Measurements from ENCODE around the gene LALBA.
"Not testable (repeated sequence)": the region's sequence is repeated elsewhere in the genome, so short reads cannot be mapped to it uniquely, and the experiment has no call there.

The LALBA gene

DNA sequence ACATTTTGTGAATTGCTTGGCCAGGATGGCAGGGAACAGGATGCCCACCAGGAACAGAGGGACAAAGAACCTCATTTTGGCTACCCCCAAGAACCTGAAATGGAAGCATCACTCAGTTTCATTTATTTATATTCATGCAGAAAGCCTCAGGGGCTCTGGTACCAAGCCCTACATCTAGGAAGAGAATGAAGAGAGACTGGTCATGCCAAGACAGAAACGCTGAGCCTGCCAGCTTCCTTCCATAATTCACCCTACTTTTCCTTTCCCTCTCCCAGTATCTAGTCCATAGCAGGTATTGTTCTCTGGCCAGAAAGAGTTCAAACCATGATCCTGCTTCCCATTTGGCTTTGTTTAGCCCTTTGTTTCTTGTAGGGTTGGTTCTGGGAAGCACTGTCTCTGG, at the start of gene LALBA:
Gene LALBA, minus strand, starts transcription at position 101 of the 400 bp plus-strand sequence. Its CDS starts 26 bp downstream, at position 75.
- DNase-seq (ENCODE audit: low read depth in 1 of 2, low spot score in 1 of 2) = no peak

DNA sequence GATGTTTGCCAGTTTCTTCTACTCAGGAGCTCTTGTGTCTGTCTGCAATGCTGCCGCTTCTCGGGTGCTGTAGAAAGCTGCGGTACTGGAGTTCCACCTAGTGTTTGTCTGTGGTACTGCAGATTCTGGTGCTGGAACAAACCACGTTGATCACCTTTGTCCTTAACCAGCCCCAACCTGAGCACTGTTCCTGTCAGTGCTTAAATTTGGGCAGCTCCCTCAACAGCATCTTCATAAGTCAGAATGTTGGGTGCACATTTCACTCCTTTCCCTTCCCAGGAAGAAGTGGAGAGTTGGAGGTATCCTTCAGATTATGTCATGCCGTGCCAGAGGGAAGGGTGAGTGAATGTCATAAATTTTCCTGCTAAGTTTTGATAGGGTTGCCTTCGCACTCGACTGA, 48.7 kb upstream of the LALBA start:
- peak; percentile 41 to 56 for DNase-seq (ENCODE audit: low read depth in 1 of 2, low spot score in 1 of 2)

DNA sequence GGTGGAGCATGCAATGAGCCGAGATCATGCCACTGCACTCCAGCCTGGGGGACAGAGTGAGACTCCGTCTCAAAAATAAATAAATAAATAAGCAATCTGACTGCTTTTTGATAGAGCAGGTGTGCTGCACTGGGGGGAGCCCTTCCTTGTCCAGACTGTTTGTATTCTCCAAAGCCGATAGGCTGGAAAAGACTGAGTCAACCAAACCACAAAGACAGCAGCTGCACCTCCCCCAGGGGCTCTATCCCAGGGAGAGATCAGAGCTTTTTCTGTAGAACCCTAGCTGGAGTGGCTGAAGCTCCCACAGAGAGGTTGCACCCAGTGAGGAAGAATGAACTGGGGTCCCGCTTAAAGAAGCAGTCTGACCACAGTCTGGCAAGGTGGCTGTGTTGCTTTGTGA, 45.8 kb upstream of the LALBA start:
- DNase-seq (ENCODE audit: low read depth in 1 of 2, low spot score in 1 of 2) = no peak

DNA sequence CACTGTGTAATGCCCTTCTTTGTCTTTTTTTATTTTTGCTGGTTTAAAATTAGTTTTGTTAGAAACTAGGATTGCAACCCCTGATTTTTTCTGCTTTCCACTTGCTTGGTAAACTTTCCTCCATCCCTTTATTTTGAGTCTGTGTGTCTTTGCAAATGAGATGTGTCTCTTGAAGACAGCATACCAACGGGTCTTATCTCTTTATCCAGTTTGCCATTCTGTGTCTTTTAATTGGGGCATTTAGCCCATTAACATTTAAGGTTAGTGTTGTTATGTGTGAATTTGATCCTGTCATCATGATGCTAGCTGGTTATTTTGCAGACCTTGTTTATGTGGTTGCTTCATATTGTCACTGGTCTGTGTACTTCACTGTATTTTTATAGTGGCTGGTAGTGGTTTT, 43.5 kb upstream of the LALBA start:
- DNase-seq (ENCODE audit: low read depth in 1 of 2, low spot score in 1 of 2) = no peak

DNA sequence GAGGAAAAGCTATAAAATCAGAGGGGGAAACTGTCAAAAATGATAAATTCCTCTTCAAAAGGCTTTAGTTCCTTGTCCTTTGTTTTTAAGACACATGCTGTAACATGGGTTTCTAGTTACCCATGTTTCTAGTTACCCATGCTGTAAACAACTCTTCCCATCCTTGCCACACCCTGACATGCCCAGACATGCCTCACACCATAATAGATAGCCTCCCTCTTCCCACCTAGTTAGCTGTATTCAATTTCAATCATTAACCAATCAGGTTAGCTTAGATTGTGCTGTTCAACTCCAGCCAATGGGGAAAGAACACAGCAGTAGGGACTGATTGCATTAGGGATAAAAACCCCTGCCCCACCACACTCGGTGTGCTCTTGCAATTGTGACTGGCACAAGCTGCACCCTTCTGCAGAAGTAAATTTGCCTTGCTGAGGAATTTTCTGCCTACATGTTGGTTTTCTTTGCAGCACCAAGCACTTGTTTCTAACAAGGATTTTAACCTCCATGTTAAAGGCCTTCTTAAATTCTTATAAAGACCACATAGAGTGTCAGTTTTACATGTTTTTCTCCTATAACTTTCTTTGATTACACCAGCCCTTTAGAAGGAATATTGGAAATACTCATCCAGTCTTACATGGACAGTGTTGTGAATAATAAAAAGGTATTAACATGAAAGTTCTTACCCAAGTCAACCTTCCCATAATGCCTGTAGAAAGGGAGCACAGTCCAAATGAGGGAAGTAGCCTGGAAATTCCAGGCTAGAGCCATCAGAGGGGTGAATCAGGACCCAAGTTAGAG, 32.5 kb upstream of the LALBA start:
- no peak for DNase-seq (ENCODE audit: low read depth in 1 of 2, low spot score in 1 of 2)

DNA sequence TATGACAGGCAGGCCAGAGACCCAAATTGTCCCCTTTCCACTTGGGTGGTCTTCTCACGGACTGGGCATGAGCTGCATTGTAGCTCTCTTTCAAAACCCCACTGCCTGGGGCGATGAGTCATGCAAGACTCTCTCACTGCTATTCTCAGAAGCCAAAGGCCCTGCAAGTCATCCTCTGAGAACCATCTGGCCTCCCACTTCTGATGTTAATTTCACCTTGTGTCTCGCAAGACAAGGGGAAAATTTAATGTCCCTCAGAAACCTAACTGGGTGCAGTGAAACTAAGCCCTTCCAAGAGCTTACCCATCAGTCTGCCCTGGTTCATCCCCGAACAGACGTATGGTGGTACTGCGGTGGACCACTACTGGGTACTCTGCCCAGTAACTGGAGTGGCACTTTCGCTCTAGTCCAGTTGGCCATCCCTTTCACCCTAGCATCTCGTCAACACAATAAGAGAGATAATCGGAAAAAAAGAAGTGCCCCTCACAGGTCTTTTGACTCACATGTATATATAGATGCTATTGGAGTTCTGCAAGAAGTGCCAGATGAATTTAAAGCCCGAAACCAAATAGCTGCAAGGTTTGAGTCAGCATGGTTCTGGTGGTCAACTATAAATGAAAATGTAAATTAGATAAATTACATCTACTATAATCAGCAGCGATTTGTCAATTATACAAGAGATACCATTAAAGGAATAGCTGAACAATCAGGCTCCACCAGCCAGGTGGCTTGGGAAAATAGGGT, 31.3 kb upstream of the LALBA start:
- DNase-seq (ENCODE audit: low read depth in 1 of 2, low spot score in 1 of 2) = no peak

DNA sequence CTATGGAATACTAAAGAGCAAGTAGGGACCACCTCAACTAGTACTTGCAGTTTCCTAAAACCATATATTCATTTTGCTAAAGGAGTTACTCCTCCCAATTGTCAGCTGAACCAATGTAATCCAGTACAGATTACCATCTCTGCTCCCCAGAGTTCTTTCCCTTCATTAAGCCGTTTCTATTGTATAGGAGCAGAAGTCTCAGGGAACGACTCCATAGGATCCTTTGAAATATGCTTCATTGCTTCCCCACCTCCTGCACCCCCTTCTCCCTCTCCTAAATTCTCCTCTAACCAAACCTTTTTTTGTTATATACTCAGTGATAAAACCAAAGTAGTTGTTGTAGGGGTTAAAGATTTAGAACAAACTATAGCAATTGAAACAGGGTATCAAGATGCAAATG, 30.7 kb upstream of the LALBA start:
- no peak for DNase-seq (ENCODE audit: low read depth in 1 of 2, low spot score in 1 of 2)

DNA sequence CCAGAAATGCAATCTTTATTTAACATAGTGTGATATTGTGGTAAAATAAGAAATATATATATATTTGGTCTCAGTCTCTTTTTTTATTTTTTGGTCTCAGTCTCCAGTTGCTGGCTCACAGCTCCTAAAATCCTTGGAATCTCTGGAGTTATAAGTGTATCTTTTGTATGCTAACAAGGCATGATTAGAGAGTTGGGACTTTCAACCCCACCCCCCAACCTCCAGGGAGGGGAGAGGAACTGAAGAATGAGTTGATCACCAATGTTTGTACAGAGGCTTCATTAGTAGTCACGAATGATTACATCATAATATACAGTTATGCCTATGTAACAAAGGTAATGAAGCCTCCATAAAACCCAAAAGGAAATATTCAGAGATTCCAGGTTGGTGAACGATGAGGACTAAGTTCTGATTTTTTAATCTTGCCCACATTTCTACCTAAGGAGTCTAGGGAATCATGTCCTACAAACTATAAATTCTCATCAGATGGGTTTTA, 22.8 kb upstream of the LALBA start:
- DNase-seq (ENCODE audit: low read depth in 1 of 2, low spot score in 1 of 2) = no peak

DNA sequence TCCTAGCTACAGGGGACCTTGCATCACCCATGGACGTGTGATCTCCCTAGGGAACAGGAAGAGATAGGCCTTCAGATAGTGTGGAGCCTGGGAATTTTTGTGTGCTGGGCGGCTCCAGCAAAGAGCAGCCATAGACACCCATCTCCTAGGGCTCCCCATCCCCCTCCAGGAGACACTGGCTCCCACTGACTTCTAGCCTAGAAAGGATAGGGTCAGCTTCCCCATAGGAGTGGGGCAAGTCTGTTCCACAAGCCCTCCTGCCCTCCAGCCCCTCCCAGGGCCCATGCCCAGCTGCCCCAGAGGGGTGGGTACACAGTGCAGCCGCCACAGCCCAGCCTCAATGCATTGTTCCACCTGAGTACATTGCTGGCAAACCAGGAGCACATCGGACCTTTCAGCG, 16.5 kb upstream of the LALBA start:
- no peak for DNase-seq (ENCODE audit: low read depth in 1 of 2, low spot score in 1 of 2)

DNA sequence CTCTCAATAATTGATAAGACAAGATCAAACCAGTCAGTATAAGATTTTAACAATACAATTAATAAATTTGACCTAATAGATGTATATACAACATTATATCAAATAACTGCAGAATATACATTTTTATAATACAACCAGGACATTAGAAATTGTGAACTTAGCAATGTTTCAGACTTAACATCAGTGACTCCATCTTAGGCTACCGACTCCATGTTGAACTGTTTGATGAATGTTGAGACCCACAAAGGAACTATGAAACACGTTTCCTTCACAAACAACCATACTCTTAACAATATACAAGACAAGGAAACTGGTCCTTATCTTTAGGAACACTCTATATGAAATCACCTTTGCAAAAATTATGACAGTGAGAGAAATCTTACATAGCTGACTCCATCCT, 13.9 kb upstream of the LALBA start:
- DNase-seq (ENCODE audit: low read depth in 1 of 2, low spot score in 1 of 2) = no peak

DNA sequence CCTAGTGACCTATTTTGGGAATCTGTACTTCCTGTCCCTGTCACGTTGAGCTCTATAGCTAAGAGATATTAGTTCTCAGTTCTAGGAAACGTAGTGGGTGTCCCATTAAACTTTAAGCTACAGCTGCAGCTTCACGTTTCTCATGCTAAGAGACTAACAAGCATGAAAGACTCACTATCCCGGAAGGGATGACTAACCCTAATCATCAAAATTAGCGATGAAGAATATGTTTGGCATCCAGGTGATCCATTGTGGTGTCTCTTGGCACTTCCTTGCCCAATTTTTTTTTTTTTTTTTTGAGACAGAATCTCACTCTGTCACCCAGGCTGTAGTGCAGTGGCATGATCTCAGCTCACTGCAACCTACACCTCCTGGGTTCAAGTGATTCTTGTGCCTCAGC, 11.0 kb upstream of the LALBA start:
- no peak for DNase-seq (ENCODE audit: low read depth in 1 of 2, low spot score in 1 of 2)

DNA sequence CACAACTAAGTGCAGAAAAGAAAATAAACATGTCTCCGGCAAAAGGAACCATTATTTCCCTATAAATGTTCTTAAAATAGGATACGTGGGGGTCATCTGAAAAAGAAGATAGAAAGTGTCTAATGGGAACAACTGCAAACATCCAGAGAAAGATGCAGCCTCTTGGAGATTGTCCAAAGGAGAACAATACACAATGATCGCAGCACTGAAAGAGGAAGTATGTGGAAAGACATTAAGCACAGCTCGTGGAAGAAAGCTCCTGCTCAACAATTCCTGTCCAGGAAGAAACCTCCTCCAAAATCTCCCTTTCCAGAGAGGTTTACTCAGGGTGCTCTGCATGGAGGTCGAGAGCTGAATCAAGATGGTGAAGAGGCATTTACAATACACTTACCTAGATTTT, 2.5 kb upstream of the LALBA start:
- no peak for DNase-seq (ENCODE audit: low read depth in 1 of 2, low spot score in 1 of 2)

DNA sequence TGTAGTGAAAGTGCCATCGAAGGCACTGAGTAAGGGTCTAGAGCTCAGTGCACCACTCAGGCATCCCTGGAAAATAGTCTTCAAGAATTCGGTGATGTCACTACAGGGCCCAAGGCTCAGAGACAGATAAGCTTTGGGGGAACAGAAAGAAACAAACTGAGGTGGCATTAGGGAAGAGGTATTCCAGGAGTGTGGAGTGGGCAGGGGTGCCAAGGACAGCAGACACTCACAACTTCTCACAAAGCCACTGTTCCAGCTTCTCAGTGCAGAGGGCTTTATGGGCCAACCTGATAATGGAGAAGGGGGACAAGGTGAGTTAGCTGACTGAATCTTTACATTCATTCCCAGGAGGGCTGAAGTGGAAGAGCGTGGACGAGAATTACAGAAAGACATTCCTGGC, 2.1 kb downstream of the LALBA start:
- no peak for DNase-seq (ENCODE audit: low read depth in 1 of 2, low spot score in 1 of 2)

DNA sequence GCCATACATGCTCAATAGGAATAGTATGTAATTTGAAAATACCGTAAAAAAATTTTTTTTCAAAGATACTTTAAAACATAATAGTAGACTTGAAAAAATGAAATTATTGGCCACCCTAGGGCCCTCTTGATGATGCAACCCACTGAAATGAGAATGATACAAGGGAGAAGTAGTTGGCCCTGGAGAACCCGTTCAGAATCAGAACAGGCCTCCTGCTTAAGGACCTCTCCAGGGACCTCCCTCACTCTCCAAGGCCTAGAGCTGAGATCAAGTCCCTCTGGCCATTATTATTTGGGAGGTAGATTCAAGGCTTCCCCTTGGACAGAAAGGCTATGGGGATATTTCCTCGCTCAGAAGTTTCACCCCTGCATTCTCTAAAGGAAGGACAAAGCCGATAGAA, 11.9 kb downstream of the LALBA start:
- DNase-seq (ENCODE audit: low read depth in 1 of 2, low spot score in 1 of 2) = no peak

DNA sequence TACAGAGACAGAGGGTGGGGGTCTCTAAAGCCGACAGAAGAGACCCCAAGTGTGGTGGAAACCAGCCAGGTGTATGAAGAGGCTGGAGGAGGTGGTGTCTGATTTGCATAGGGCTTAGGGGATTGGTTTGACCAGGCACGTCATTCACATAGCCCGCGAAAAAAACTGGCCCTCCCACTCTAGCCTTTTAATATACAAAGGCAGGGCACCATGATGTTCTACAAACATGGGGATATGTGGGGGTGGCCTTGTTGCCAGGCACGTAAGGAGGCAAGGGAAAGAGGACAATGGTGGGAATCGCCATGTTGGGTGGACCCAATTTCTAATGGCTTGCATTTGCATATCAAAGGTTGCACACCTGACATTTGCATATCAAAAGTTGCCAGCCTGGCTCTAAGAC, 13.2 kb downstream of the LALBA start:
- no peak for DNase-seq (ENCODE audit: low read depth in 1 of 2, low spot score in 1 of 2)

DNA sequence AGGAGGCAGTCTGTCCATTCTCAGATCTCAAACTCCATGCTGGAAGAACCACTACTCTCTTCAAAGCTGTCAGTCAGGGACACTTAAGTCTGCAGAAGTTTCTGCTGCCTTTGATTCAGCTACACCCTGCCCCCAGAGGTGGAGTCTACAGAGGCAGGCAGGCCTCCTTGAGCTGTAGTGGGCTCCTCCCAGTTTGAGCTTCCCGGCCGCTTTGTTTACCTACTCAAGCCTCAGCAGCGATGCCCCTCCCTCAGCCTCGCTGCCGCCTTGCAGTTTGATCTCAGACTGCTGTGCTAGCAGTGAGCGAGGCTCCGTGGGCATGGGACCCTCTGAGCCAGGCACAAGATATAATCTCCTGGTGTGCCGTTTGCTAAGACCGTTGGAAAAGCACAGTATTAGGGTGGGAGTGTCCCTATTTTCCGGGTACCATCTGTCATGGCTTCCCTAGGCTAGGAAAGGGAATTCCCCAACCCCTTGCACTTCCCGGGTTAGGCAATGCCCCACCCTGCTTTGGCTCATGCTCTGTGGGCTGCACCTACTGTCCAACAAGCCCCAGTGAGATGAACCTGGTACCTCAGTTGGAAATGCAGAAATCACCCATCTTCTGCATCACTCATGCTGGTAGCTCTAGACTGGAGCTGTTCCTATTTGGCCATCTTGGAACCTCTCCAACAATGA, 16.0 kb downstream of the LALBA start:
- peak in 1 of 2 donors; percentile 5 for DNase-seq (ENCODE audit: low read depth in 1 of 2, low spot score in 1 of 2)

DNA sequence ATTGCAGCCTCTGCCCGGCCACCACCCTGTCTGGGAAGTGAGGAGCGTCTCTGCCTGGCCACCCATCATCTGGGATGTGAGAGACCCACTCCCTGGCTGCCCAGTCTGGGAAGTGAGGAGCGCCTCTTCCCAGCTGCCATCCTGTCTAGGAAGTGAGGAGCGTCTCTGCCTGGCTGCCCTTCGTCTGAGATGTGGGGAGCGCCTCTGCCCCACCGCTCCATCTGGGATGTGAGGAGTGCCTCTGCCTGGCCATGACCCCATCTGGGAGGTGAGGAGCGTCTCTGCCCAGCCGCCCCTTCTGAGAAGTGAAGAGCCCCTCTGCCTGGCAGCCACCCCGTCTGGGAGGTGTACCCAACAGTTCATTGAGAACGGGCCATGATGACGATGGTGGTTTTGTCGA, 18.2 kb downstream of the LALBA start:
- not testable (repeated sequence) for DNase-seq (ENCODE audit: low read depth in 1 of 2, low spot score in 1 of 2)

DNA sequence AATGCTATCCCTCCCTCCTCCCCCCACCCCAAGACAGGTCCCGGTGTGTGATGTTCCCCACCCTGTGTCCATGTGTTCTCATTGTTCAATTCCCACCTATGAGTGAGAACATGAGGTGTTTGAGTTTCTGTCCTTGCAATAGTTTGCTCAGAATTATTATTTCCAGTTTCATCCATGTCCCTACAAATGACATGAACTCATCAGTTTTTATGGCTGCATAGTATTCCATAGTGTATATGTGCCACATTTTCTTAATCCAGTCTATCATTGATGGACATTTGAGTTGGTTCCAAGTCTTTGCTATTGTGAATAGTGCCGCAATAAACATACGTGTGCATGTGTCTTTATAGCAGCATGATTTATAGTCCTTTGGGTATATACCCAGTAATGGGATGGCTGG, 22.8 kb downstream of the LALBA start:
- not testable (repeated sequence) for DNase-seq (ENCODE audit: low read depth in 1 of 2, low spot score in 1 of 2)

DNA sequence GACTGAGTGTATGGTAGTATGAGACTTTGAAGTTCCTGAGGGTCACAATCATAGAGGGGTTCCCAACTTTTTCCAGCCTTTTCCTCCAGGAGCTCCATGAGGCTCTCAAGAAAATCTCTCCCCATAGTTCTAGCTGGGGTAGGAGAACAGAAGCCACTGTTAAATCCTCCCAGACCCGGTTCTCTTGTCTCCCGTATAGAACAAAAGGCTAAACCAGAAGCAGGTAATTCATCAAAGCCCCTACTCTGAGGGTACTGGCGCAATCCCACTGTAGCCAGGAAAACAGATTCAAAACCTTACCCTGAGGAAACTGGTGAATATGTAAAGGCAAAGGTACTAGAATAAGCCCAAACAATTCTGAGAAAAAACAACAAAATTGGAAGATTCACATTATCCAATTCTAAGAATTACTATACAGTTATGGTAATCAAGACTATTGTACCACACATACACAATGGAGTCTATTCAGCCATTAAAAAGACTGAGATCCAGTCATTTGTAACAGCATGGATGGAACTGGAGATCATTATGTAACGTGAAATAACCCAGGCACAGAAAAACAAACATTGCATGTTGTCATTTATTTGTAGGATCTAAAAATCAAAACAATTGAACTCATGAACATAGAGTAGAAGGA, 23.9 kb downstream of the LALBA start:
- no peak for DNase-seq (ENCODE audit: low read depth in 1 of 2, low spot score in 1 of 2)

DNA sequence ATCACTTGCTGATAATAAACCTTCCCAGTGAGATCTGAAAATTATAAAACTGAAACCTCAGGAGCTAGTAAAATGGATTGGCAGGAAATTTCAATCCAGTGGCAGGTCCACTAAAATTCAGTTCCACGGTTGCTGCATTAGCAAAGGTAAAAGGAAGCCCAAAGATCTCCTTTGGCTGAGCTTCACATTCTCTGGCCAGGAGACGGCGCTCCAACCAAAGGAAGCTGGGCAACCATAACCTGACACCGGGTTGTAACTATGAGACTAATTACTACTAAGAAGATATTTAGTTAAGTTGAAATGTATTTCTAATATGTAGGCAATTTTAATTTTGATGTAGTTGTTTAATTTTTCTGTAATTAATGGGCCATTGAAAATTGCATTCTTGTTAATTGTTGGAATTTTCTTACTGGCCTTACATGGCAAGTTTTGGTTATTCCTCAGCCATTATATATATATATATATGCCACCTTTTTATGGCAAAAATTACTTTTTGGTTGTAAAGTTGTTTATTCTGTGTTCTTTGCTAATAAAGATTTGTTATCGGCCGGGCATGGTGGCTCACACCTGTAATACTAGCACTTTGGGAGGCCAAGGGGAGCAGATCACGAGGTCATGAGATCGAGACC, 27.4 kb downstream of the LALBA start:
- peak in 1 of 2 donors; percentile 10 for DNase-seq (ENCODE audit: low read depth in 1 of 2, low spot score in 1 of 2)

DNA sequence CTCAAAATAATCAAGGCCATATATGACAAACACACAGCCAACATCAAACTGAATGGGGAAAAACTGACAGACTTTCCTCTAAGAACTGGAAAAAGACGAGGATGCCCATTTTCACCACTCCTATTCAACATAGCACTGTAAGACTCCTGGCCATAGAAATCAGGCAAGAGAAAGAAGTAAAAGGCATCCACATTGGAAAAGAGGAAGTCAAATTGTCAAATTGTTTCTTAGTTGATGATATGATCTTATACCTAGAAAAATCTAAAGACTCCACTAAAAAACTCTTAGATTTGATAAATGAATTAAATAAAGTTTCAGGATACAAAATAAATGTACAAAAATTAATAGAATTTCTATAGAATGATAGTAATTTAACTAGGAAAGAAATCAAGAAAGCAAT, 33.2 kb downstream of the LALBA start:
- no peak for DNase-seq (ENCODE audit: low read depth in 1 of 2, low spot score in 1 of 2)
